Stimulated activated CD4-positive, alpha-beta T cell treated with anti-CD3 and anti-CD28 coated beads, TNF-alpha, amount 100 ng/mL, for 4 hours (primary cell): ENCODE measurements around the gene ABAT.
"Not testable (repeated sequence)": the region's sequence is repeated elsewhere in the genome, so short reads cannot be mapped to it uniquely, and the experiment has no call there.

ENCODE experiments used
- DNase-seq, 3 experiments: peaks; one replicate each; pipeline ENCODE4 v3.0.0-alpha.2; 2020; ENCODE audit warnings: low read depth in 3 of 3

ABAT gene

GRCh38 chr16:8742068-8742467, 67.7 kb downstream of the ABAT start:
- DNase-seq, result no peak

GRCh38 chr16:8748944-8749343, 74.5 kb downstream of the ABAT start:
- not testable (repeated sequence) for DNase-seq

- DNase-seq, result no peak
These were observed 77.3 kb downstream of the ABAT start for GRCh38 chr16:8751481-8752311.

- DNase-seq, result no peak
These were observed 78.3 kb downstream of the ABAT start for GRCh38 chr16:8752706-8753105.

GRCh38 chr16:8753416-8754054, 79.1 kb downstream of the ABAT start:
- DNase-seq, result no peak

- DNase-seq, result no peak
These were observed 82.3 kb downstream of the ABAT start for GRCh38 chr16:8756755-8757154.

GRCh38 chr16:8758022-8758421, 83.6 kb downstream of the ABAT start:
- no peak for DNase-seq

- no peak for DNase-seq
These were observed 85.6 kb downstream of the ABAT start for GRCh38 chr16:8760021-8760420.

- no peak for DNase-seq
These were observed 86.7 kb downstream of the ABAT start for GRCh38 chr16:8761078-8761477.

GRCh38 chr16:8762254-8762653, 87.8 kb downstream of the ABAT start:
- no peak for DNase-seq

- DNase-seq, result no peak
These were observed 88.7 kb downstream of the ABAT start for GRCh38 chr16:8763083-8763482.

- DNase-seq, result no peak
These were observed 89.5 kb downstream of the ABAT start for GRCh38 chr16:8763899-8764298.

- no peak for DNase-seq
These were observed 90.3 kb downstream of the ABAT start for GRCh38 chr16:8764525-8765250.

- no peak for DNase-seq
These were observed 92.8 kb downstream of the ABAT start for GRCh38 chr16:8767176-8767575.

- DNase-seq, result no peak
These were observed 93.9 kb downstream of the ABAT start for GRCh38 chr16:8768283-8768682.

GRCh38 chr16:8768692-8769091, 94.3 kb downstream of the ABAT start:
- no peak for DNase-seq

GRCh38 chr16:8773537-8773936, 99.1 kb downstream of the ABAT start:
- DNase-seq, result no peak

- DNase-seq, result no peak
These were observed 99.8 kb downstream of the ABAT start for GRCh38 chr16:8774208-8774607.

- DNase-seq, result no peak
These were observed 100.9 kb downstream of the ABAT start for GRCh38 chr16:8775359-8775758.

GRCh38 chr16:8776129-8776584, 101.7 kb downstream of the ABAT start:
- no peak for DNase-seq

- DNase-seq, result no peak
These were observed 102.8 kb downstream of the ABAT start for GRCh38 chr16:8777217-8777616.

- DNase-seq, result no peak
These were observed 107.4 kb downstream of the ABAT start for GRCh38 chr16:8781797-8782196.

- no peak for DNase-seq
These were observed 108.3 kb downstream of the ABAT start for GRCh38 chr16:8782673-8783072.
